ENCODE measurements around the gene FAM216A.

FAM216A gene

GRCh38 chr12:110498984-110499706, 30.5 kb downstream of the FAM216A start:
- Histone ChIP-seq H3K79me2 (ENCODE audit: insufficient read depth, low read length) (peaks cover 57% of the 10 kb centered on the region), H2AFZ (ENCODE audit: low read length) (no peak overlapping the region), H3K27me3 (ENCODE audit: insufficient read depth, low read length, poor library complexity, severe bottlenecking) (no peaks in the 10 kb centered on the region), H3K4me1 (ENCODE audit: insufficient read depth, low read length, poor library complexity, severe bottlenecking) (peaks cover 32% of the 10 kb centered on the region), H3K9me2 (replicated peaks; ENCODE audit: low read depth, low read length) (no peaks in the 10 kb centered on the region), H3K36me3 (ENCODE audit: insufficient read depth, low read length) (peaks cover 17% of the 10 kb centered on the region; the same call in 1 of the 2 replicates), H3F3A (ENCODE audit: low read depth) (no peaks in the 10 kb centered on the region), H3K4me2 (ENCODE audit: low read depth, low read length, poor library complexity, severe bottlenecking) (peak overlapping the region; percentile 95), H3K4me3 (ENCODE audit: low read length, poor library complexity, severe bottlenecking) (peak overlapping the region; percentile 86), H3K9me3 (ENCODE audit: insufficient read depth, low read depth, low read length) (no peaks in the 10 kb centered on the region), H4K20me1 (ENCODE audit: insufficient read depth, low read length, poor library complexity, severe bottlenecking) (peaks cover 24% of the 10 kb centered on the region), H3K9ac (ENCODE audit: low read depth, low read length, poor library complexity, severe bottlenecking) (peak overlapping the region; percentile 88)
- no peak for TF ChIP-seq EZH2phosphoT487 (IDR thresholded peaks at IDR 0.05; ENCODE audit: borderline replicate concordance)
- no peak for TF ChIP-seq CTCF (conservative IDR thresholded peaks at IDR 0.05; ENCODE audit: low read length)

GRCh38 chr12:110501399-110501751, 32.7 kb downstream of the FAM216A start:
- Histone ChIP-seq H3K27me3 (ENCODE audit: insufficient read depth, low read length, poor library complexity, severe bottlenecking) (no peaks in the 10 kb centered on the region), H3K4me3 (ENCODE audit: low read length, poor library complexity, severe bottlenecking) (peak overlapping the region; percentile 86), H3K79me2 (ENCODE audit: insufficient read depth, low read length) (peaks cover 54% of the 10 kb centered on the region), H3K9me2 (replicated peaks; ENCODE audit: low read depth, low read length) (no peaks in the 10 kb centered on the region), H3K9ac (ENCODE audit: low read depth, low read length, poor library complexity, severe bottlenecking) (peak overlapping the region; percentile 88), H2AFZ (ENCODE audit: low read length) (peak overlapping the region; percentile 5; the same call in 1 of the 2 replicates), H3K4me2 (ENCODE audit: low read depth, low read length, poor library complexity, severe bottlenecking) (peak overlapping the region; percentile 95), H3F3A (ENCODE audit: low read depth) (peaks cover 2% of the 10 kb centered on the region; the same call in 1 of the 2 replicates), H3K4me1 (ENCODE audit: insufficient read depth, low read length, poor library complexity, severe bottlenecking) (peaks cover 32% of the 10 kb centered on the region), H4K20me1 (ENCODE audit: insufficient read depth, low read length, poor library complexity, severe bottlenecking) (peaks cover 24% of the 10 kb centered on the region), H3K9me3 (ENCODE audit: insufficient read depth, low read depth, low read length) (no peaks in the 10 kb centered on the region), H3K36me3 (ENCODE audit: insufficient read depth, low read length) (no peaks in the 10 kb centered on the region)
- TF ChIP-seq EZH2phosphoT487 (IDR thresholded peaks at IDR 0.05; ENCODE audit: borderline replicate concordance) (no peak), CTCF (conservative IDR thresholded peaks at IDR 0.05; ENCODE audit: low read length) (no peak)

- TF ChIP-seq CTCF (conservative IDR thresholded peaks at IDR 0.05; ENCODE audit: low read length) = no peak
- no peak for TF ChIP-seq EZH2phosphoT487 (IDR thresholded peaks at IDR 0.05; ENCODE audit: borderline replicate concordance)
- Histone ChIP-seq H4K20me1 (ENCODE audit: insufficient read depth, low read length, poor library complexity, severe bottlenecking) (peaks cover 24% of the 10 kb centered on the region), H3K4me1 (ENCODE audit: insufficient read depth, low read length, poor library complexity, severe bottlenecking) (peaks cover 32% of the 10 kb centered on the region), H3K79me2 (ENCODE audit: insufficient read depth, low read length) (peaks cover 50% of the 10 kb centered on the region), H3F3A (ENCODE audit: low read depth) (peaks cover 2% of the 10 kb centered on the region; the same call in 1 of the 2 replicates), H3K9me2 (replicated peaks; ENCODE audit: low read depth, low read length) (no peaks in the 10 kb centered on the region), H3K4me2 (ENCODE audit: low read depth, low read length, poor library complexity, severe bottlenecking) (peak within 1 kb of the TSS; percentile 95), H3K36me3 (ENCODE audit: insufficient read depth, low read length) (no peaks in the 10 kb centered on the region), H3K9ac (ENCODE audit: low read depth, low read length, poor library complexity, severe bottlenecking) (peak within 1 kb of the TSS; percentile 88), H2AFZ (ENCODE audit: low read length) (peak within 1 kb of the TSS; percentile 91), H3K27me3 (ENCODE audit: insufficient read depth, low read length, poor library complexity, severe bottlenecking) (no peaks in the 10 kb centered on the region), H3K9me3 (ENCODE audit: insufficient read depth, low read depth, low read length) (no peaks in the 10 kb centered on the region), H3K4me3 (ENCODE audit: low read length, poor library complexity, severe bottlenecking) (peak within 1 kb of the TSS; percentile 86)
Observed at GRCh38 chr12:110501752-110502738, 33.4 kb downstream of the FAM216A start, which contains the start of the genes RAD9B and VPS29. TSS of gene RAD9B (plus strand) at chr12:110502331. CDS start at chr12:110502338, 7 bp downstream. TSS of gene VPS29 (minus strand) at chr12:110502111. CDS start at chr12:110502051, 60 bp downstream.
